Raji (cell line): ENCODE measurements around the gene CCDC88C.

Experiments
- POLR2A ChIP-seq: IDR thresholded peaks from 2 replicates; pipeline ENCODE4 v1.6.1; 2011; ENCODE audit warnings: low read depth, low read length, control low read depth; ENCODE audit not compliant: insufficient read depth

CCDC88C gene

GRCh38 chr14:91367173-91368171, 50.1 kb downstream of the CCDC88C start:
- peak; percentile 41; the same call in 1 of the 2 replicates for TF ChIP-seq POLR2A

- no peak for TF ChIP-seq POLR2A
Observed at GRCh38 chr14:91366749-91367148, 50.9 kb downstream of the CCDC88C start.

GRCh38 chr14:91365552-91365951, 52.1 kb downstream of the CCDC88C start:
- no peak for TF ChIP-seq POLR2A

GRCh38 chr14:91364524-91365270, 52.9 kb downstream of the CCDC88C start:
- TF ChIP-seq POLR2A = no peak

GRCh38 chr14:91363776-91364523, 53.7 kb downstream of the CCDC88C start:
- no peak for TF ChIP-seq POLR2A

GRCh38 chr14:91361233-91361811, 56.3 kb downstream of the CCDC88C start:
- TF ChIP-seq POLR2A = no peak

GRCh38 chr14:91360490-91361232, 57.0 kb downstream of the CCDC88C start:
- TF ChIP-seq POLR2A = no peak

GRCh38 chr14:91358654-91359220, 58.9 kb downstream of the CCDC88C start:
- TF ChIP-seq POLR2A = no peak

GRCh38 chr14:91358025-91358319, 59.6 kb downstream of the CCDC88C start:
- TF ChIP-seq POLR2A = no peak

GRCh38 chr14:91357272-91358024, 60.2 kb downstream of the CCDC88C start:
- no peak for TF ChIP-seq POLR2A

- TF ChIP-seq POLR2A = no peak
Observed at GRCh38 chr14:91356181-91356763, 61.3 kb downstream of the CCDC88C start.

- 0 out of 2 replicates have a peak, but pooled peaks have one; percentile 5 for TF ChIP-seq POLR2A
Observed at GRCh38 chr14:91354979-91355685, 62.5 kb downstream of the CCDC88C start.

GRCh38 chr14:91354221-91354916, 63.3 kb downstream of the CCDC88C start:
- no peak for TF ChIP-seq POLR2A
